ENCODE measurements around the gene KIR2DL3.
"Not testable (repeated sequence)": the region's sequence is repeated elsewhere in the genome, so short reads cannot be mapped to it uniquely, and the experiment has no call there.

The KIR2DL3 gene

GRCh38 chr19:54738306-54738705, at the start of gene KIR2DL3:
Gene KIR2DL3 (plus strand): TSS chr19:54738513. CDS start chr19:54738546, 33 bp downstream.
- not testable (repeated sequence) for H3K4me3 ChIP-seq (ENCODE audit: low read depth, low read length)

- H3K4me3 ChIP-seq (ENCODE audit: low read depth, low read length), result no peak overlapping the region
Measured at GRCh38 chr19:54691582-54692297, 46.6 kb upstream of the KIR2DL3 start.

- H3K4me3 ChIP-seq (ENCODE audit: low read depth, low read length), result no peak overlapping the region
Measured at GRCh38 chr19:54692298-54692615, 46.1 kb upstream of the KIR2DL3 start.

- H3K4me3 ChIP-seq (ENCODE audit: low read depth, low read length), result no peak overlapping the region
Measured at GRCh38 chr19:54694648-54695047, 43.7 kb upstream of the KIR2DL3 start.

GRCh38 chr19:54696117-54696548, 42.2 kb upstream of the KIR2DL3 start:
- no peak overlapping the region for H3K4me3 ChIP-seq (ENCODE audit: low read depth, low read length)

- H3K4me3 ChIP-seq (ENCODE audit: low read depth, low read length), result no peak overlapping the region
Measured at GRCh38 chr19:54696766-54697165, 41.5 kb upstream of the KIR2DL3 start.

GRCh38 chr19:54697716-54698115, 40.6 kb upstream of the KIR2DL3 start:
- not testable (repeated sequence) for H3K4me3 ChIP-seq (ENCODE audit: low read depth, low read length)

GRCh38 chr19:54704928-54705327, 33.4 kb upstream of the KIR2DL3 start:
- H3K4me3 ChIP-seq (ENCODE audit: low read depth, low read length), result no peak overlapping the region

- no peak overlapping the region for H3K4me3 ChIP-seq (ENCODE audit: low read depth, low read length)
Measured at GRCh38 chr19:54707962-54708361, 30.4 kb upstream of the KIR2DL3 start.

GRCh38 chr19:54708781-54709180, 29.5 kb upstream of the KIR2DL3 start:
- no peak overlapping the region for H3K4me3 ChIP-seq (ENCODE audit: low read depth, low read length)

GRCh38 chr19:54709212-54709948, 28.9 kb upstream of the KIR2DL3 start:
- H3K4me3 ChIP-seq (ENCODE audit: low read depth, low read length), result no peak overlapping the region

- not testable (repeated sequence) for H3K4me3 ChIP-seq (ENCODE audit: low read depth, low read length)
Measured at GRCh38 chr19:54709956-54710355, 28.4 kb upstream of the KIR2DL3 start.

GRCh38 chr19:54724142-54724541, 14.2 kb upstream of the KIR2DL3 start, which contains the start of gene KIR3DL3:
Gene KIR3DL3 (plus strand): TSS chr19:54724442. CDS start chr19:54724497, 55 bp downstream.
- H3K4me3 ChIP-seq (ENCODE audit: low read depth, low read length), result no peak within 1 kb of the TSS

GRCh38 chr19:54724644-54725043, 13.7 kb upstream of the KIR2DL3 start:
- H3K4me3 ChIP-seq (ENCODE audit: low read depth, low read length), result no peak overlapping the region

- no peak overlapping the region for H3K4me3 ChIP-seq (ENCODE audit: low read depth, low read length)
Measured at GRCh38 chr19:54725321-54725720, 13.0 kb upstream of the KIR2DL3 start.

GRCh38 chr19:54727562-54727961, 10.8 kb upstream of the KIR2DL3 start:
- H3K4me3 ChIP-seq (ENCODE audit: low read depth, low read length), result no peak overlapping the region

- H3K4me3 ChIP-seq (ENCODE audit: low read depth, low read length), result no peak overlapping the region
Measured at GRCh38 chr19:54728167-54728566, 10.1 kb upstream of the KIR2DL3 start.

GRCh38 chr19:54729416-54730188, 8.7 kb upstream of the KIR2DL3 start:
- no peak overlapping the region for H3K4me3 ChIP-seq (ENCODE audit: low read depth, low read length)

GRCh38 chr19:54731191-54731590, 7.1 kb upstream of the KIR2DL3 start:
- H3K4me3 ChIP-seq (ENCODE audit: low read depth, low read length), result no peak overlapping the region

- no peak overlapping the region for H3K4me3 ChIP-seq (ENCODE audit: low read depth, low read length)
Measured at GRCh38 chr19:54738715-54739114, 402 bp downstream of the KIR2DL3 start.

All from iPS-11a (cell line).